ENCODE data around the gene PDGFB. TPM values are rescaled to one million over a fixed set of nuclear protein-coding genes. Genes with fewer than 3 reads are reported as not detected.
A peak's percentile ranks its signal among the peaks of the same experiment; 100 is the strongest.

The PDGFB gene
- total RNA-seq, 2 donors from 2014 or later: 1.9 to 5.6 TPM

- TF ChIP-seq CTCF (IDR thresholded peaks at IDR 0.05): no peak
- no peak for DNase-seq
- peaks cover 42% of the 10 kb centered on the region for H3K27me3 ChIP-seq
- H3K4me3 ChIP-seq: peak overlapping the region; percentile 32
- intact Hi-C loops (cut with DNase I): loop anchor here (10.0 kb wide), 1 partner anchor 61 kb away; no protein-coding TSS in a partner anchor
- peaks cover 17% of the 10 kb centered on the region for H3K4me1 ChIP-seq
- H3K9ac ChIP-seq (ENCODE audit: low read depth in 2 of 2, low read length in 2 of 2): peak overlapping the region; percentile 19 to 63
- no peaks in the 10 kb centered on the region for H3K9me3 ChIP-seq
- no peaks in the 10 kb centered on the region for H3K36me3 ChIP-seq
- H3K27ac ChIP-seq: peak overlapping the region; percentile 44
Observed at GRCh38 chr22:39243439-39244135, 1.2 kb downstream of the PDGFB start.

DNA sequence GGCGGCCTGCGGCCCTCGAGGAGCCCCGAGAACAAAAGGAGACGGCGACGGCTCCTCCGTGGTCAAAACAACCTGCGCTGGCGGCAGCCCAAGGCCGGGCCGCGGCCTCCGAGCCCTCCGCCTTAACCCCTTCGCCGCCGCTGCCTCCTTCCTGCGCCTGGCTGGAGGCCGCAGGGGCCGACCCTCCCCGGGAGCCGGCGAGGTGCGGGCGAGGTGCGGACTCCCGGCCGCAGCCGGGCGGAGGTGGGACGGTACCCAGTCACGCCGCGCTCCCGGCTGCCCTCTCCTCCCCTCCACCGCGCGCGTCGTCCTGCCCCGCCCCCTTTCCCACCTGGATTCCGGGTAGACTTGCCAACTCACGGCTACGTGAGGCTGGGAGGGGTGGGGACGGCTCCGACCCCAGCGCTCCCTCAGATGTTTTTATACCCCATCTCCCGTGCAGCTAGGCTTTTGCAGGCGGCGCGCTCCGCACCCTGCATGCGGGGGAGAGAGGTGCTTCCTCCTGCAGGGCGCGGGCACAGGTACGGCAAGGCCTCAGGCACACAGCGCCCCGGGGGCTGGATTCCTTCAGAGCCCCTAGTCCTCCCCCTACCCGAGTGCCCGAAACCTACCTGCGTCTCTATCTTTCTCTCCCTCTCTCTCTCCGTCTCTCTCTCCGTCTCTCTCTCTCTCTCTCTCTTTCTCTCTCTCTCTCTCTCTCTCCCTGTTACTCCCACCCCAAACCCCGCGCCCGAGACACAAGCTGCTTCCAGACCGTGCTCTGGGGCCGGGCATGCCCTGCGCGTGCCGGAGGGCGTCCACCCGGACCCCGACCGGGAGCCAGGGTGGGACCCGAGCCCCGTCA, 2.0 kb downstream of the PDGFB start:
- DNase-seq: peak; percentile 39
- Histone ChIP-seq H3K4me3 (peak overlapping the region; percentile 32), H3K27me3 (peaks cover 50% of the 10 kb centered on the region), H3K36me3 (no peaks in the 10 kb centered on the region), H3K27ac (peak overlapping the region; percentile 44), H3K9ac (ENCODE audit: low read depth in 2 of 2, low read length in 2 of 2) (peak overlapping the region; percentile 40 to 63), H3K9me3 (no peaks in the 10 kb centered on the region), H3K4me1 (peaks cover 18% of the 10 kb centered on the region)
- intact Hi-C loops (cut with DNase I): loop anchor here (10.0 kb wide), 1 partner anchor 62 kb away; no protein-coding TSS in a partner anchor
- no peak for TF ChIP-seq CTCF (IDR thresholded peaks at IDR 0.05)

- H3K9ac ChIP-seq (ENCODE audit: low read depth in 2 of 2, low read length in 2 of 2): peak overlapping the region; percentile 34 to 63
Observed at GRCh38 chr22:39241794-39242594, 2.8 kb downstream of the PDGFB start.

GRCh38 chr22:39240831-39241793, 3.7 kb downstream of the PDGFB start:
- H3K4me1 ChIP-seq: peaks cover 26% of the 10 kb centered on the region
- peaks cover 61% of the 10 kb centered on the region for H3K27me3 ChIP-seq
- peak; percentile 81 for DNase-seq
- H3K9me3 ChIP-seq: no peaks in the 10 kb centered on the region
- TF ChIP-seq CTCF (IDR thresholded peaks at IDR 0.05): no peak
- no peak overlapping the region for H3K27ac ChIP-seq
- H3K36me3 ChIP-seq: no peaks in the 10 kb centered on the region
- H3K4me3 ChIP-seq: peak overlapping the region; percentile 32
- intact Hi-C loops (cut with DNase I): loop anchor here (10.0 kb wide), 1 partner anchor 64 kb away; no protein-coding TSS in a partner anchor
- H3K9ac ChIP-seq (ENCODE audit: low read depth in 2 of 2, low read length in 2 of 2): peak overlapping the region; percentile 44 to 50

More at GRCh38 chr22:39241794-39242594, 2.8 kb downstream of the PDGFB start:
- Histone ChIP-seq H3K27me3 (peaks cover 54% of the 10 kb centered on the region), H3K4me3 (peak overlapping the region; percentile 32), H3K36me3 (no peaks in the 10 kb centered on the region), H3K9me3 (no peaks in the 10 kb centered on the region), H3K4me1 (peaks cover 22% of the 10 kb centered on the region), H3K27ac (no peak overlapping the region)
- TF ChIP-seq CTCF (IDR thresholded peaks at IDR 0.05): no peak
- intact Hi-C loops (cut with DNase I): loop anchor here (10.0 kb wide), 1 partner anchor 63 kb away; no protein-coding TSS in a partner anchor
- DNase-seq: no peak
